Activated naive CD4-positive, alpha-beta T cell treated with anti-CD3 and anti-CD28 coated beads for 36 hours (primary cell): Measurements from ENCODE around the gene CDH26. TPM values are rescaled to one million over a fixed set of nuclear protein-coding genes. Genes with fewer than 3 reads are reported as not detected.

Source experiments
- CTCF ChIA-PET: fragments of 350-600 bp; sonication (Branson Sonifier 250); formaldehyde crosslinking; loops from one replicate; lab custom pipeline; 2021; ENCODE audit warnings: antibody characterized with exemption; lab: Charles Lee
- DNase-seq: peaks from one replicate; pipeline ENCODE4 v3.0.0-alpha.2; 2020
- H3K27ac Mint-ChIP-seq: one replicate; pipeline ENCODE4 v1.8.0; 2021; ENCODE audit warnings: mild to moderate bottlenecking, mixed read lengths
- H3K27me3 Mint-ChIP-seq: one replicate; pipeline ENCODE4 v1.8.0; 2021; ENCODE audit warnings: low read depth, mixed read lengths
- H3K36me3 Mint-ChIP-seq: one replicate; pipeline ENCODE4 v1.8.0; 2021; ENCODE audit warnings: low read depth, mixed read lengths
- H3K4me1 Mint-ChIP-seq: one replicate; pipeline ENCODE4 v1.8.0; 2021; ENCODE audit warnings: low read depth, mixed read lengths
- H3K4me3 Mint-ChIP-seq: one replicate; pipeline ENCODE4 v1.8.0; 2021; ENCODE audit warnings: mild to moderate bottlenecking, moderate library complexity, mixed read lengths
- H3K9me3 Mint-ChIP-seq: one replicate; pipeline ENCODE4 v1.8.0; 2021; ENCODE audit warnings: mixed read lengths
- intact Hi-C: fragments of 100-400 bp; cut with micrococcal nuclease; formaldehyde crosslinking; loops from one replicate; pipeline ENCODE4 v1.15.1; 2023
- total RNA-seq, 2 experiments: library from RNA; stranded (reverse); gene quantifications; one replicate each; pipeline ENCODE4 v1.2.3, GENCODE V29; 2021

CDH26 gene
- 1 to 10 TPM; 1.5 to 1.8 TPM for total RNA-seq

DNA sequence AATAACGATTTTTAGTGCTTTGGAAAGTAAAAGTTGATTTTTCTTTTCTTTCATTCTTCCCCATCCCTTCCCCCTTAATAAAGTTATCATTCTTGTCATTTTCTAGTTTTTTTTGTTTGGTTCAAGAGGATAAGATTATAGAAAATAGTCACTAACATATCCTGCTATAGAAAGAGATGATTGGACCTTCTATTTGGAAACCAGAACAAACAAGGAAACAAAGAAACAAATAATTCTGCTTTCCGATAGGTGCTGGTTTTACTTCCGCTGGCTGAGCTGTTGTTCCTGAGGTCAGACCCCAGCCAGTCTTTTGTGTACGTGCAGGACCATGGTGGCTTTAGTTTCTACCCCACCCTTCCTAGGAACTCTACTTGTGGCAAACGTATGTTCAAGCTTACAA lies at the start of gene CDH26:
Gene CDH26, plus strand, starts transcription at position 301 of the 400 bp plus-strand sequence. CDS start 304 bp downstream, outside the sequence.
- H3K4me1 Mint-ChIP-seq = no peaks in the 10 kb centered on the region
- no peak within 1 kb of the TSS for H3K27ac Mint-ChIP-seq
- H3K9me3 Mint-ChIP-seq = no peaks in the 10 kb centered on the region
- peaks cover 5% of the 10 kb centered on the region for H3K36me3 Mint-ChIP-seq
- no peaks in the 10 kb centered on the region for H3K27me3 Mint-ChIP-seq
- no peak for DNase-seq
- intact Hi-C loops = no loop called here
- CTCF ChIA-PET = interaction anchor here (0.6 to 0.9 kb wide), 2 partner anchors 9 to 24 kb away, joined by 3 to 7 read pairs; no protein-coding TSS in a partner anchor
- no peak within 1 kb of the TSS for H3K4me3 Mint-ChIP-seq

DNA sequence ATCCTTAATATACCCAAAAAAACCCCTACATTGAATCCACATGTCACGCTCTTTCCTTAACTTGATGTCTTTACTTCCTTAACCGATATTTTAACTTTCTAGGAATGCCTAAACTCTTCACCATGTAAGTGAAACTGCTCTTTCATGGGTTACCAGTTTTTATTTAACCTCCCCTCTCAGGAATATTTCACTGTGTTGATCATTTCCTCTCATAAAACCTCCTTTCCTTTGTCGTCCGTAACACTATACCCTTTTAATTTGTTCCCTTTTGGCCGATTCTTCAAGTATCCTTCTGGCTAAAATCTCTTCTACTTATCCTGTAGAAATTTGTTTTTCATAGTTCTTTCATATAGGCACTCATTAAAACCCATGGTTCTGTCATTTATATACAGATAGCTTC lies 49.4 kb upstream of the CDH26 start:
- CTCF ChIA-PET = interaction anchor here (1.0 kb wide), 1 partner anchor 23 kb away, joined by 3 read pairs; no protein-coding TSS in a partner anchor
- no peak overlapping the region for H3K4me3 Mint-ChIP-seq
- intact Hi-C loops = no loop called here
- H3K4me1 Mint-ChIP-seq = no peaks in the 10 kb centered on the region
- no peak overlapping the region for H3K27ac Mint-ChIP-seq
- DNase-seq = no peak
- H3K9me3 Mint-ChIP-seq = no peaks in the 10 kb centered on the region
- H3K36me3 Mint-ChIP-seq = no peaks in the 10 kb centered on the region
- H3K27me3 Mint-ChIP-seq = no peaks in the 10 kb centered on the region

DNA sequence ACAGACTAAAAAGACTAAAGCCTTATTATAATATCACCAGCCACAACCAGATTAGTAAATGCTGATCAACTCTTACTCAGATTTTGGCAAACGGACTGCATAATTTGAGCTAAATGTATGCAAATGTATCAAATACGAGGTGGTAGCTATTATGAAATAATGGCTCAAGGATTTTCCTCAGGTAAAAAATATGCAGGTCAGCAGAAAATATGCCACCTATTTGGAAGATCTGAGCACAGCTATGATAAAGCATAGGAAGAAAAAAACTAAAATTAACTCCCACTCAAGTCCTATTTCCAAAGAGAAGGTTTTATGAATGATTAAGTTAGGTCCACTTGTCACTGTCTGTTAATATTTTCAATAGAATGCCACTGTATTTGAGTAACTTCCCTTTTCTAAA lies 47.2 kb upstream of the CDH26 start:
- no peak overlapping the region for H3K4me3 Mint-ChIP-seq
- intact Hi-C loops = no loop called here
- H3K27ac Mint-ChIP-seq = no peak overlapping the region
- H3K4me1 Mint-ChIP-seq = no peaks in the 10 kb centered on the region
- CTCF ChIA-PET = interaction anchor here (1.0 to 1.4 kb wide), 2 partner anchors 23 to 62 kb away, joined by 3 to 4 read pairs; no protein-coding TSS in a partner anchor
- no peak for DNase-seq
- no peaks in the 10 kb centered on the region for H3K36me3 Mint-ChIP-seq
- no peaks in the 10 kb centered on the region for H3K27me3 Mint-ChIP-seq
- no peaks in the 10 kb centered on the region for H3K9me3 Mint-ChIP-seq

DNA sequence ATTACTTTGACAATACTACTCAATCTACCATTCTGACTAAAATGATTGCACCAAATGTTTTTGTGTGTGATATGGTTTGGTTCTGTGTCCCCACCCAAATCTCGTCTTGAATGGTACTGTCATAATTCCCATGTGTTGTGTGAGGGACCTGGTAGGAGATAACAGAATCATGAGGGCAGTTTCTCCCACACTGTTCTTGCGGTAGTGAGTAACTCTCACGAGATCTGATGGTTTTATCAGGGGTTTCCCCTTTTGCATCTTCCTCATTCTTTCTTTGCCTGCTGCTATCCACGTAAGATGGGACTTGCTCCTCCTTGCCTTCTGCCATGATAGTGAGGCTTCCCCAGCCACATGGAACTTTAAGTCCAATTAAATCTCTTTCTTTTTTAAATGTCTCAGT lies 45.6 kb upstream of the CDH26 start:
- Mint-ChIP-seq H3K36me3 (no peaks in the 10 kb centered on the region), H3K4me3 (no peak overlapping the region), H3K4me1 (no peaks in the 10 kb centered on the region), H3K27ac (no peak overlapping the region), H3K9me3 (no peaks in the 10 kb centered on the region), H3K27me3 (no peaks in the 10 kb centered on the region)
- intact Hi-C loops = no loop called here
- no peak for DNase-seq
- CTCF ChIA-PET = no interaction called here

DNA sequence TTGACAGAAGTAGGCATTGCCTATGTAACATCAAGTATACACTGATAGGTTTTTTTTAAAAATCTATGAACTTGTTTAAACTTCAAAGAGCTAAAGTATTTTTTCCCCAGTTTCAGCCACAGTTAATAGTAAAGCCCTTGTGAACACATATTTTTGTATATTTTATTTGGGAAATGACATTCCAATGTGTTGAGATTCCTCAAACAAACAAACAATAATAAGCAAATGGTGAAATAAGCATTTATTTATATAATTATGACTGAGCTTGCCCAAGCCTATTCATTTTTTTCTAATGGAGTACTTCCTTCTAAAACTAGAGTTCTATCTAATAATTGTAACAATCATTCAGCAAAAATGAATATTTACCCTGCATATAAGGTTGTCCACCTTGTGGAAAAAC lies 37.3 kb upstream of the CDH26 start:
- Mint-ChIP-seq H3K27me3 (peaks cover 2% of the 10 kb centered on the region), H3K27ac (no peak overlapping the region), H3K9me3 (no peaks in the 10 kb centered on the region), H3K4me1 (no peaks in the 10 kb centered on the region), H3K4me3 (no peak overlapping the region), H3K36me3 (no peaks in the 10 kb centered on the region)
- CTCF ChIA-PET = interaction anchor here (0.6 kb wide), 1 partner anchor 42 kb away, joined by 3 read pairs; no protein-coding TSS in a partner anchor
- DNase-seq = no peak
- intact Hi-C loops = no loop called here

DNA sequence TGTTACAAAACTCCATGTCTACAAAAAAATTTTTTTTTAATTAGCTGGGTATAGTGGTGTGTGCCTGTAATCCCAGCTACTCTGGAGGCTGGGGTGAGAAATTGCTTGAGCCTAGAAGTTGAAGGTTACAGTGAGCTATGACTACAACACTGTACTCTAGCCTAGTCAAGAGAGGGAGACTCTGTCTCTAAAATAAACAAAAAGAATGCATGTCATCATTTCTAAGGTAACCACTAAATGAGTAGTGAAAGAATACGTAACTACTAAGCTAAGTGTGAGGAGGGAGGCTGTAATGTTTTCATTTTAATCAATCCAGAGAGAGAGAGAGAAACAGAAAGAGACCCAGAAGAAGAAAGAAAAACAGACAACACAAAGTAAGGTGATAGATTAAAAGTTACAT lies 34.7 kb upstream of the CDH26 start:
- CTCF ChIA-PET = no interaction called here

DNA sequence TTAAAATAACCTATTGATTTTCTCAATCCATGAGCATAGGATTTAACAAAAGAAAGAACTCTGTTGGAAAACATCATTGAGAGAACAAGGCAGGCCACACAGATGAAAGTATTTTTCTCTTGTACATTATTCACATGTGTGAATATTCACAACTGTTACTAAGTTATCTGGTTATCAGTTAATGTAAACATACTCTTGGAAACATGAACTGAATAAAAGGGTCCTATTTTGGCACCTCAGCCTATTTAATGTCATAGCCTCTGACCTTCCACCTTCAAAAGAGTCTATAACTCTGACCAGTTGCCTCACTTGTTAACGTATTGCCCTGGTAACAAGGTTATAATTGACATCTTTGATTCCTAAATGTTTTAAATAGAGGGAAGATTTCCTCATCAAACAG lies 32.9 kb upstream of the CDH26 start:
- intact Hi-C loops = no loop called here
- H3K27me3 Mint-ChIP-seq = peaks cover 5% of the 10 kb centered on the region
- no peak overlapping the region for H3K4me3 Mint-ChIP-seq
- DNase-seq = no peak
- H3K4me1 Mint-ChIP-seq = no peaks in the 10 kb centered on the region
- no peaks in the 10 kb centered on the region for H3K9me3 Mint-ChIP-seq
- no peaks in the 10 kb centered on the region for H3K36me3 Mint-ChIP-seq
- CTCF ChIA-PET = no interaction called here
- no peak overlapping the region for H3K27ac Mint-ChIP-seq

More for the DNA sequence above, 34.7 kb upstream of the CDH26 start:
- peaks cover 2% of the 10 kb centered on the region for H3K27me3 Mint-ChIP-seq
- intact Hi-C loops = no loop called here
- no peak overlapping the region for H3K27ac Mint-ChIP-seq
- no peaks in the 10 kb centered on the region for H3K4me1 Mint-ChIP-seq
- H3K36me3 Mint-ChIP-seq = no peaks in the 10 kb centered on the region
- no peak overlapping the region for H3K4me3 Mint-ChIP-seq
- DNase-seq = no peak
- no peaks in the 10 kb centered on the region for H3K9me3 Mint-ChIP-seq

DNA sequence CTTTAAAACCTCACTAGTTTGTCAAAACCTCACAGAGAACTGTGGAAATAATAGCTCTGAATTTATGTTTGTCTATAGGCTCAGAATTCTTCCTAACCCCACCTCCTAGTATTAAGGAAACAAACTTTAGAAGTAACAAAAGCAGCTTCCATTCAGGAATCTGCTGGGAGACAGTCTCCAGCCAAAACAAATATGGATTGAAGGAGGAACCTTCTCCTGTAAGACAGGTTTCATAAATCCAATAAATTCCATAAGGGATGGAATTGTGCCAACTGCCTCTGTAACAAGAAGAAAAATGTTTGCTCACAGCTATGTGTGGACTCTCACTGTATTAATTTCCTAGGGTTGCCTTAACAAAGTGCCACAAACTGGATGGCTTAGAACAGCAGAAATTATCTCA lies 32.3 kb upstream of the CDH26 start:
- Mint-ChIP-seq H3K36me3 (no peaks in the 10 kb centered on the region), H3K27ac (no peak overlapping the region), H3K27me3 (peaks cover 5% of the 10 kb centered on the region), H3K4me1 (no peaks in the 10 kb centered on the region), H3K9me3 (no peaks in the 10 kb centered on the region), H3K4me3 (no peak overlapping the region)
- no peak for DNase-seq
- CTCF ChIA-PET = no interaction called here
- intact Hi-C loops = no loop called here

DNA sequence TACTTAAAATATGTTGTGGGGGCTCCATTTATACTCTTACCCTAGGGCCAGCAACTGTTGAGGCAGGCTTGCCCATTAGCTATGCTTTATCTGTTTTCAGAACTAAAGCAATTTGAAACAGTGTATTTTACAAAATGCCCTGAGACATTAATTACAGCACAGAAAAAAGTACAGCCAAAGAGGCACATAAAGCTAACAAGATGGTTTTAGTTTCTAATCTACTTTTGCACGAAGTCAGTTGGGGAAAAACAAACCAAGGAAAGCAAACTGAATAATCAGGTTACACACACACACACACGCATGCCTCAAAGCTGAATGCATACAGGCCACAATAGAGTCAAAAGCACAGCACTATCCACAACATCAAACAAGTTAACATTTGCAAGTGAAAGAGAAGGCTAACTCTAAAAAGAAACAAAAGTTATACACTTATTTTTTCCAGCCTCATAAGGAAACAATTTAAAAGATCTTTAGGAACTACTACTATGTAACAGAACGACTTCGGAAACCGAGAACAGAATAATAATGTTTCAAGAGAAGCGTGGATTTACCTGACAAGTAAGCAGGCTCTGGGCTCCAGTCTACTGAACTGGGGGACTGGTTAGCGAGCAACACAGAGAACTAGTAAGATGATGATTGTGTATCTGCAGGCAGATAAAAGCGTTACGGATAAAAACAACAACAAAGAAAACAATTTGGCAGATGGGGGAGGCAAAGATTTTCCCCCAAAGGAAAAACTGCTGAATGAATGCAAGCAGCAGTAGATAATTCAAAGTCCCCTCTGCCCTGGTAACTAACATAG lies 26.5 kb upstream of the CDH26 start:
- Mint-ChIP-seq H3K4me3 (peak overlapping the region; percentile 14), H3K27me3 (peaks cover 2% of the 10 kb centered on the region), H3K4me1 (peaks cover 11% of the 10 kb centered on the region), H3K36me3 (no peaks in the 10 kb centered on the region), H3K27ac (peak overlapping the region; percentile 64), H3K9me3 (no peaks in the 10 kb centered on the region)
- intact Hi-C loops = loop anchor here (1.0 to 10.0 kb wide), 2 partner anchors 9 to 147 kb away; partner anchors contain the start of genes FAM217B and PPP1R3D
- CTCF ChIA-PET = interaction anchor here (0.7 kb wide), 1 partner anchor 23 kb away, joined by 3 read pairs; no protein-coding TSS in a partner anchor
- DNase-seq = no peak

DNA sequence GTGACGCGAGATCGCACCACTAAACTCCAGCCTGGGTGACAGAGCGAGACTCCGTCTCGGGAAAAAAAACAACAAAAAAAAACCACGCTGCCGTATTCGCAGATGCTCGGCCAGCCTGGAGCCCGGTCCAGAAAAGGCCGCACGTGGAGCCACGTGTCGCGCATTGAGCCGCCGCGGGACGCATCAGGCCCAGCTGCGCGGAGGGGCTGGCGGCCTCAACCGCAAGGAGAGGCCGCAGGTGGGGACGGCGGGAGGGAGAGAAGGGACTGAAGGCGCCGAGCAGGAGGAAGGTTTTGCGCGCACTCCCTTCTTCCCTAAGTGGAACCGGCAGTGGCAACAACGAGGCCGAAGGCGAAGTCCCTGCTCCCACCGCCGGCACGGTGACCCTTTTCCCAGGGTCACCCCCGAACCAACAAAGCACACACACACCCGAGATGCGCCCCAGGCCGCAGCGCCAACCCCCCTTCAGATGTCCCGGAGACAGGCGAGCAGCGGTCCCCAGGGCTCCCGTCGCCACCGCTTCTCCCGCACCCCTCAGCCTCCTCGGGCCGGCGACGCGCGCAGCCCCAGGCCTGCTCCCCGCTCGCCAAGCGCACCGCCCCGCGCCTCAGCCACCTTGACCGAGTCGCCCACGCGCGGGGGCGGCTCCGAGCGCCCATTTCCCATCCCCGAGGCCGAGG lies 25.5 kb upstream of the CDH26 start:
- H3K9me3 Mint-ChIP-seq = no peaks in the 10 kb centered on the region
- H3K4me1 Mint-ChIP-seq = peaks cover 18% of the 10 kb centered on the region
- peak overlapping the region; percentile 38 for H3K4me3 Mint-ChIP-seq
- no peak overlapping the region for H3K27ac Mint-ChIP-seq
- intact Hi-C loops = loop anchor here (10.0 kb wide), 1 partner anchor 148 kb away; no protein-coding TSS in a partner anchor
- H3K36me3 Mint-ChIP-seq = no peaks in the 10 kb centered on the region
- CTCF ChIA-PET = interaction anchor here (0.6 kb wide), 1 partner anchor 538 kb away, joined by 3 read pairs; no protein-coding TSS in a partner anchor
- peaks cover 2% of the 10 kb centered on the region for H3K27me3 Mint-ChIP-seq
- no peak for DNase-seq

DNA sequence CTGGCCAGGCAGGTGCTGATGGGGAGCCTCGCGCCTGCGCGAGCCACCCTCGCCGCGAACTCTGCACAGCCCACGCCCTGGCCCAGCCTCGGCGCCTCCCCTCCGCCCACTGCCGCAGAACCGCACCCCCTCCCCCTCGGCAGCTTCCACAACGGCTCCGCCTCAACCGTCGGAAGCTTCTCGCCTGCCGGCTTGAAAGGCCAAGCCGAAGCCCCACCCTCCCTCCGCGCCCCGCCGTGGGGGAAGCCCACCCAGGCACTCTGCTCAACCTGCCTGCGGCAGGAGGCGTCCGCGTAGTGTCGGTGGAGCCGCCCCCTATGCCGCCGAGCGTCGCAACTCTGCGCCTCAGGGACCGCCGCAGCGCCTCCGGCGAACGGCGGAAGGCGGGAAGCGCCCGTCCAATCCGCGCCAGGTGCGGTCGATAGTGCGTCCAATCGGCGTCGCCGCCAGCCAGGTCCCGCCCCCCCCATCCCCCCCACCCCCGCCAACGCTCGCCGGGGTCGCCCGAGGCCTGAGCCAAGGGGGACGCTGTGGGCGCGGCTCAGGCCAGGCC lies 24.9 kb upstream of the CDH26 start, which contains the start of gene SYCP2:
Gene SYCP2, minus strand, starts transcription at position 342 of the 553 bp plus-strand sequence. CDS start 11,224 bp downstream, outside the sequence.
- intact Hi-C loops = loop anchor here (10.0 kb wide), 1 partner anchor 149 kb away; no protein-coding TSS in a partner anchor
- CTCF ChIA-PET = interaction anchor here (0.6 to 1.5 kb wide), 3 partner anchors 10 to 39 kb away, joined by 5 to 6 read pairs (median 5); no protein-coding TSS in a partner anchor
- DNase-seq = peak; percentile 42
- no peaks in the 10 kb centered on the region for H3K9me3 Mint-ChIP-seq
- no peak within 1 kb of the TSS for H3K27ac Mint-ChIP-seq
- H3K27me3 Mint-ChIP-seq = peaks cover 2% of the 10 kb centered on the region
- peak within 1 kb of the TSS; percentile 68 for H3K4me3 Mint-ChIP-seq
- H3K36me3 Mint-ChIP-seq = peaks cover 4% of the 10 kb centered on the region
- H3K4me1 Mint-ChIP-seq = peaks cover 23% of the 10 kb centered on the region
